Measurements from ENCODE around the gene CITED2.

CITED2 gene

GRCh38 chr6:139330826-139331500 is 43.5 kb downstream of the CITED2 start:
- DNase-seq (ENCODE audit: low read depth in 3 of 3): no peak

DNA sequence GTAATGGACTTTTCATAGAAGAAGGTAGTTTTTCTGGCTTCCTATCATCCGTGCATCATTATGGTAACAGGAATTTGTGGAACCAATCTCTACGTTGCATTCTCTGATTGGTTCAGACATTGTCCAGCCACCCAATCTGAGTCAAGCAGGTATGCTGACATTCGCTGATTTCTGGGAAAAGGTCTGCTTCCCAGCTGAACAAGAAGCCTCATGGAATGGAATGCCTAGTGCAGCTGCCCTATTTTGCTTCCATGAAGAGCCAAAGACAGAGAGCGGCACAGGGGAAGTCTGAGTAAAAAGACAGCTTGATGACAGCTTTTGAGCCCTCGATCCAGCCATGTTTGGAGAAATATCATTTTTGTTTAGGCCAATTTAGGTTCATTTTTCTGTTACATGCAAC is 44.1 kb downstream of the CITED2 start:
- no peak for DNase-seq (ENCODE audit: low read depth in 3 of 3)

GRCh38 chr6:139329224-139329623 is 45.2 kb downstream of the CITED2 start:
- no peak for DNase-seq (ENCODE audit: low read depth in 3 of 3)

GRCh38 chr6:139327038-139327437 is 47.4 kb downstream of the CITED2 start:
- no peak for DNase-seq (ENCODE audit: low read depth in 3 of 3)

DNA sequence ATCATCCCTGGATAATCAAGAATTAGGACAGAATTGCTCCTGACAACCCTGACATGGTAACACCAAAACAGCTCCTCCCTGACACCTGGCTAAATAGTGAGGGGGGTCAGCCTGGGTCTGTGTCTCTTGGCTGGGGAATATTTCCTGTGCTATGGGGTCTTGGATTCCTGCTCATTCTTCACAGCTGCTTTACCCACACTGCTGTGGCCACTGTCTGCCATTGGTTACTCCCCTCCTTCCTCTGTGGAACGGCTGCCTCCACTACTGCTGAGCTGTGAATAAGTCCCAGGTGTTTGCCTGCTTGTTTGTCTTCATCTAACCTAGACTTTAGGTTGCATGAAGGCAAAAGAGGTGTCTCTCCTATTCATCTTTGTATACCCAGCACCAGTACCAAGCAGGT is 48.8 kb downstream of the CITED2 start:
- no peak for DNase-seq (ENCODE audit: low read depth in 3 of 3)

- DNase-seq (ENCODE audit: low read depth in 3 of 3): no peak
These were observed 49.3 kb downstream of the CITED2 start for GRCh38 chr6:139325125-139325524.

DNA sequence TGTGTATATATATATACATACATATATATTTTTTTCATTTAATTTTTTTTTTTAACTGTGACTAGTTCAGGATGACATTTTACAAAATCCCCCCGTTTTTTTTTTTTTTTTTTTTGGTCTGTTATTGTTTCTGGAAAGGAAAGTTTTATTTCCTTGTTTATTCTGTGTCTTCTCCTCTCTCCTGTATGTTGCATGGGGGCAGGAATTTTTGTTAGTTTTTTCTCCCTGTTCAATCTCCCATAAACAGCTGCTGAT is 50.2 kb downstream of the CITED2 start:
- no peak for DNase-seq (ENCODE audit: low read depth in 3 of 3)

- DNase-seq (ENCODE audit: low read depth in 3 of 3): peak; percentile 44 to 64 (median 59)
These were observed 50.7 kb downstream of the CITED2 start for GRCh38 chr6:139323511-139324300.

Data from stimulated activated CD4-positive, alpha-beta T cell treated with anti-CD3 and anti-CD28 coated beads, TNF-alpha, amount 100 ng/mL, for 4 hours (primary cell).